Stimulated activated CD4-positive, alpha-beta T cell treated with anti-CD3 and anti-CD28 coated beads, Interleukin-12 subunit alpha, Interleukin-12 subunit beta, amount 100 ng/mL, for 24 hours (primary cell): Measurements from ENCODE around the gene DNAH3.

Experiments
- DNase-seq, 2 experiments: peaks; one replicate each; pipeline ENCODE4 v3.0.0-alpha.2; 2020; ENCODE audit warnings: low read depth in 2 of 2

DNAH3 gene

DNA sequence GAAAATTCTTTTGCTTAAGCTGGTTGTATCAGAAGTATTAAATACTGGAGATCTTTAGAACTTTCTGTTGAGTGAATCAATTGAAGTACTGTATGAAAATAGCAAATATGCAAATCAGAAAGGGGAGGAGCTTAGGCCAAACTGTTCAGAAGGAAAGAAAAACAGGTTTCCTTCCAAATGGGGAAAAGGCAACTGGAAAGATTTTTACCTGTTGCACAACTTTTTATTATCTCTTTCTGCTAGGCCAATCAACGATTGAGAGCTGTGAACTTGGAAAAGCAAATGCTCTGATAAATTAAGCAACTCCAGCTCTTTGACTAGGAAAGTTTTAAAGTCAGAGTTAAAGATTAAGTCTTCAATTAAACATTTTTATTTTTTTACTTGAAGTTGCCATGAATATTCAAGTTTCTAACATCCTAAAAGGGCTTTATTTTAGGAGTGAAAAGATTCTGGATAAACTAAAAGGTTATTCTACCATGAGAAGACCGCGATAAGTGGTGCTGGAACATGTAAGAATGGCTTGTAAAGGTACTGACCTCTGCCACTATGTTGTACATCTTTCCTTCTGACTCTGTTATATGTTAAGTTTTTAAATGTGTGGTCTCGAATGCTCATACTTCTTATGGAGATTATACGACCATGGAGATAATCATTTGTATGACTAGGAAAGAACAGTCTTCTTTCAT, 266.9 kb downstream of the DNAH3 start:
- DNase-seq = no peak
